GM19099 (cell line): ENCODE results near the gene CRTC1.

ENCODE experiments used
- POLR2A ChIP-seq: IDR thresholded peaks from 3 replicates; pipeline ENCODE4 v1.6.1; 2011; ENCODE audit warnings: low read depth; ENCODE audit not compliant: insufficient read length; ENCODE audit errors: extremely low read depth

CRTC1 gene

GRCh38 chr19:18754501-18754900 lies 71.0 kb downstream of the CRTC1 start:
- TF ChIP-seq POLR2A = no peak

DNA sequence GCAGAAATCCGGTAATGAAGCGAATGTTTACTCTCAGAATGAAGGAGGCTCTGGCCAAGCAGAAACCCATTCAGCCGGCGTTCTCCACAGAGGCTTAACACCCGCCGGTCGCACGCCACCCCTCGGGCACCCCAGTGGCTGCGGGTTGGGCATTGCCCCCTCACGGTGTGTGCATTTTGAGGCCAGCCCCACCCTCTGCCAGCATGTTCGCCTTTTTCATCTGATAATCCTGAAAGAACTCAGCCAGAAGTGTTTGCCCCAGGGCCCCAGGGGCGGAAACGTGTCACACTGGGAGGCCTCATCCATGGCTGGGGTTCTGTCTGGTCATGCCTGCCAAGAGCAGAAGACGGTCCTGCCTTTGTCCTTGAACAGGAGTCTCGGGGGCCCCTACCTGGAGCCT lies 73.4 kb downstream of the CRTC1 start:
- TF ChIP-seq POLR2A = no peak

- TF ChIP-seq POLR2A = no peak
These were observed 76.0 kb downstream of the CRTC1 start for GRCh38 chr19:18759304-18759994.

DNA sequence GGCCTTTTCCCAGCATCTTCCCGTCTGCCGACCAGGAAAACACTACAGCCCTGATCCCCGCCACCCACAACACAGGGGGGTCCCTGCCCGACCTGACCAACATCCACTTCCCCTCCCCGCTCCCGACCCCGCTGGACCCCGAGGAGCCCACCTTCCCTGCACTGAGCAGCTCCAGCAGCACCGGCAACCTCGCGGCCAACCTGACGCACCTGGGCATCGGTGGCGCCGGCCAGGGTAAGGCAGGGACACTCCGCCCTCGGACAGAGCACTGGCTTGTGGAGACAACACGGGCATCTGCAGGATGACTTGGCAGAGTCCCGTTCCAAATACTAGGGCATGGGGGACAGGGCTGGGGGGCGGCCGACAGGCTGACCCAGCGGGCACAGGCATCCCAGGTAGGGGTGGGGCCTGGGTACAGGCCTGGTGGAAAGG lies 76.5 kb downstream of the CRTC1 start:
- TF ChIP-seq POLR2A = no peak

DNA sequence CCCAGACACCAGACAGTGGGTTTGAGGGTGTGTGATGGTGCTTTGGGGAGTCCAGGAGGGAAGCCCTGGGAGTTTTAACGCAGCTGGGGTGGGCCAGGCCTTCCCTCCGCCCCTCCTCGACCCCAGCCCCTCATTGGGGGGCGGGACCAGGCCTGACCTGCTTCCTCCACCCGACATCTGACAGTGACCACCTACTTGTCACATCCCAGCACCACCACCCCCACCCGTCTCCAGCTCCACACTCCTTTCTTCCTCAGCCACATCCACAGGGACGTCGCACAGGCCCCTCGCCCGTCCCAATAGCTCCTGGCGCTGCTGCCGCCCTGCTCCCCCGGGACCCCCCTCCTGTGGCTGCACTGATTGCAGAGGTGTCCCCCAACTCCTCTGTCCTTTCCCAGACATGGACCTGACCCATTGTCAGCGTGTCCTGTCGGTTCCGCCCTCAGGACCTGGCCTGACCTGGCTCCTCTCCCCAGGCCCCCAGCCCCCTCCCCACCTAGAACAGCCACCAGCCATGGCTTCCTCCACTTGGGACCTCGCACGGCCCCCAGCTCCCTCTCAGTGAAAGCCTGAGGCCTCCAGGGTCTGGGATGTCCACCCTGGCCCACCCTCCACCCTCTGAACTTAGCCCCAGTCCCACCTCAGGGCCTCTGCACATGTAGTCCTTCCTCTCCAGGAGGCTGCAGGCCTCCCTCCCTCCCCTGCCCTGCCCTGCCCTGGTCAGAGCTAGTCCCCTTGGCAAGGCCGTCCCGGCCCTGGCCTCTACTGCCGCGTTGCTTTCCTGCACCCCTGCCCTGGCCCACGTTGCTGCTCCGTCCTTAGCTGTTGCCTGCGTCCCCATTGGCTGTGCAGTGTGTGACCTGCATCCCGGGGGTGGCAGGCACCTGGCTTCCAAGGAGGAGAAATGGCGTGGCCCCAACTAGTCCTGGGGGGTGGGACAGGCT lies 77.2 kb downstream of the CRTC1 start:
- no peak for TF ChIP-seq POLR2A

- TF ChIP-seq POLR2A = no peak
These were observed 78.1 kb downstream of the CRTC1 start for GRCh38 chr19:18761531-18762110.

- TF ChIP-seq POLR2A = no peak
These were observed 78.9 kb downstream of the CRTC1 start for GRCh38 chr19:18762125-18763023.

DNA sequence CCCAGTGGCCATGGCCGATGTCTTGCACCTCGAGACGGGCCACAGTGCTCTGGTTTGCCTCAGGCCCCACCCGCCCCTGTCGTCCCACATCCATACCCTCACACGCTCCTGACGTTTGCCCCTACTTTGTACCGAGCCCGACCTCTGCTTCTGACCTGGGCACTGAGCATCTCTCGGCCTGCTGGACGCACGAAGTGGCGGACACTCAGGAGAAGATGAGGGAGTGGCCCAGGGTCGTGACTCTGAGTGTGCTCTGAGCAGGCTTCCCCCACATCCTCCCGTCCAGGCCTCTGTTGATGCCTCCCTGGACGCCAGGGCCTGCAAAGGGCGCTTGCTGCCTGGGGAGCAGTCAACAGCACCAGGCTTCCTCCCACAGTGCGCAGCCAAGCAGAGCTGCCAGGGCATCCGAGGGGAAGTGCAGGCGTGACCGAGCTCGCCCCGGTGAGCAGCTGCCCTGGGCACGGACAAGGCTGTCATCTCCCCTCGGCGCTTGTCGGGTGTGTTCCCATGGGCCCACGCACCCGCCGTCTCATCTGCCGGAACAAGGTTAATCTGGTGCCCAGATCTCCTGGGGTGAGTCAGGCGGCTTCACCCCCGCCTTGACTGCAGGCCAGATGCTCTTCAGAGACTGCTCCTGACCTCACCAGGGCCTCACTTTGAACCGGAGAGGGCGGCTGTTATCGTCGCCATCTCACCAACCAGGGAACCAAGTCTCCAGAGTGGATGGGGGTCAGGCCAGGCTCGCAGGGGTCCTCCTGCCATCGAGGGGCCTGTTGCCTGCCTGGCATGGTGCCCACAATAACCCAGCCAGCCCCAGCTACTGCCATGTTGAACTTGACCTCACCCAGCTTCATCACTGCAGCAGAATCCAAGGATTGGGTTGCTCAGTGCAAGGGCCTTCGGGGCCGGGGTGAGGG lies 80.5 kb downstream of the CRTC1 start:
- no peak for TF ChIP-seq POLR2A

- TF ChIP-seq POLR2A = no peak
These were observed 81.1 kb downstream of the CRTC1 start for GRCh38 chr19:18764591-18765051.

DNA sequence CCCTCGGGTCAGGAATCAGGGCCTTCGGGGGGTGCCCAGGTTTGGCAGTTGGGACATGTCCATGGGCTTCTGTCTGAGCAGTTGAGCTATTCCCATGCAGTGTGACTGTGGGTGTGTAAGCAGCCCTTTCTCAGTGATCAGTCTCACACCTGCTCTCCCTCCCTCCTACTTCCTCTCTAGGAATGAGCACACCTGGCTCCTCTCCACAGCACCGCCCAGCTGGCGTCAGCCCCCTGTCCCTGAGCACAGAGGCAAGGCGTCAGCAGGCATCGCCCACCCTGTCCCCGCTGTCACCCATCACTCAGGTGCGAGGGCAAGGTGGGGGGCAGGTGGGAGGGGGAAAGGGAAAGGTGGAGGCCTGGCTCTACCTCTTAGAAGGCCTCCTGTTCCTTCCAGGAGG lies 81.7 kb downstream of the CRTC1 start:
- no peak for TF ChIP-seq POLR2A

DNA sequence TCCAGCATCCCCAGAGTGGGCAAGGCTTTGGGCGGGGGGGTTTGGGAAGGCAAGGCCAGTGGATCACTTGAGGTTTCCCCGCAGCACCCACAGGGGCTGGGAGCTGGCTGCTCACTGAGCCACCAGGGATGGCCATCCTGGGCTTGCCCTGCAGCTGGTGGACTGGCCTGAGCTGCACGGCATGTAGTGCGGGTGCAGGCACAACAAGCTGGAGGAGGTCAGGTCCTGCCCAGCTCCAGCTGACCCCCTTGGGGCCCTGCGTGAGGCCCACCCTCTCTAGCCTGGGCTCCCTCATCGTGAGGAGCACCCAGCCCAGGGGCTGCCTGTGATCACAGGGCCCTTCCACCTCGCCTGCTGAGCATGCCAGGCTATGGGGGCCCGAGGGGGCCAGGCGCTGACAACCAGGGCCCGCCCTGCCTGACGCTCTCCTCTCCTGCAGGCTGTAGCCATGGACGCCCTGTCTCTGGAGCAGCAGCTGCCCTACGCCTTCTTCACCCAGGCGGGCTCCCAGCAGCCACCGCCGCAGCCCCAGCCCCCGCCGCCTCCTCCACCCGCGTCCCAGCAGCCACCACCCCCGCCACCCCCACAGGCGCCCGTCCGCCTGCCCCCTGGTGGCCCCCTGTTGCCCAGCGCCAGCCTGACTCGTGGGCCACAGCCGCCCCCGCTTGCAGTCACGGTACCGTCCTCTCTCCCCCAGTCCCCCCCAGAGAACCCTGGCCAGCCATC lies 84.7 kb downstream of the CRTC1 start:
- TF ChIP-seq POLR2A = no peak

DNA sequence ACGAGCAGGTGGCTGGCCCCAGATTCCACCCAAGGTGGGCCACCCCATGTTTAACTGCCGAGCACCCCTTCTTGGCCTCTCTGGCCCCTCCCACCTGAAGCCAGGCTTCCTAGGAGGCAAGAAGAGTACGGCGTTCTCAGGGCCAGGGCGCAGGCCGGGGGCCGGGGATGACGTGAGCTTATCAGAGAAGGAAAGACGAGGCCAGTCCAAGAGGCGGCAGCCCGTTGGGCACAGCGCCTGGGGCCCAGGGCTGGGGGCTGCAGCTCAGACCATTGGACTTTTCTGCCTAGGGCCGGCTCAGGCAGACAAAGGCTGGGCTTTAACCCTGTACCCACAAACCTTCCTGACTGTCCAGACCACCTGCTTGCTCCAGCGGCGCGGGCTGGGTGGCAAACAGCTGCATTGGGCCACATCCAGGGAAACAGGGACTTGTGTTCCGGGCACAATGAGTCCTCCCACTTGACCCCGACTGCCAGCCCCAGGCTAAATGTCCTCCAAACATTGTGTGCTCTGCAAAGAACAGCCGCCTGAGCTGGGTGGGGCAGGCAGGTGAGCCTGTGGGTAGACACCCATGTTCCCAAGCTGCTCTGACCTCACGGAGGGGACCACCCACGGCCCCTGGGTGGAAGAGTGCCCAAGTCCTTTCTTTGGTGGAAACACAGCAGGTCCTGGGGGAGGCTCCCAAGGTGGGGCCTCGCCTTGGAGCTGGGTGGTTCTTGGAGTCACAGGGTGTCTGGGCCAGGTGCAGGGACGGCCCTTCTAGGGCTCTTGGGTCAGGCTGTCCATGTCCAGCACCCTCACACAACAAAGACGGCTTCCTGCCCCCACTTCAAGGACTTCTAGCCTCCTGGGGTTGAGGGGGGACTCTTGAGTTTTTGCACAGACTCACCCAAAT lies 85.8 kb downstream of the CRTC1 start:
- TF ChIP-seq POLR2A = no peak
